Activated CD8-positive, alpha-beta memory T cell treated with anti-CD3 and anti-CD28 coated beads, Interleukin-2, amount 50 U/mL, for 48 hours (primary cell): ENCODE data around the gene IL1RAPL2.

Experiments
- DNase-seq: peaks from one replicate; pipeline ENCODE4 v3.0.0-alpha.2; 2020

Gene IL1RAPL2

DNA sequence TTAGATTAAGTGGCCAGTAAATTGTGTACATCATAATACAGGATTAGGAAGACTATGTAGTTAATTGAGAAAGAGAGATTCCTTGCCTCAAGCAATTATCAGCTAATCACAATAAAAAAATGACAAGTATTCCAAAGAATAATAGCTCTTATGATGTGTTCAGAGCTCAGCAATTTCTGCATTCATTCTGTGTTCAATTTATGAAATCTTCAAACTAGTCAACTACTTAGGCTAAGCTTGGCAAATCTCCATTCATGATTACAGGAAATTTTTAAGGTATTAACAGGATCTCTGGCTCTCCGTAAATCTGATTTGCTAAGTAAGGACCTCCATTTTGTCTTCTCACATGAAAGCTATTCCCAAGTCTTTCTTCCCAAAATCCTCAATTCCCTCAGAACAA lies 911.4 kb downstream of the IL1RAPL2 start:
- no peak for DNase-seq

DNA sequence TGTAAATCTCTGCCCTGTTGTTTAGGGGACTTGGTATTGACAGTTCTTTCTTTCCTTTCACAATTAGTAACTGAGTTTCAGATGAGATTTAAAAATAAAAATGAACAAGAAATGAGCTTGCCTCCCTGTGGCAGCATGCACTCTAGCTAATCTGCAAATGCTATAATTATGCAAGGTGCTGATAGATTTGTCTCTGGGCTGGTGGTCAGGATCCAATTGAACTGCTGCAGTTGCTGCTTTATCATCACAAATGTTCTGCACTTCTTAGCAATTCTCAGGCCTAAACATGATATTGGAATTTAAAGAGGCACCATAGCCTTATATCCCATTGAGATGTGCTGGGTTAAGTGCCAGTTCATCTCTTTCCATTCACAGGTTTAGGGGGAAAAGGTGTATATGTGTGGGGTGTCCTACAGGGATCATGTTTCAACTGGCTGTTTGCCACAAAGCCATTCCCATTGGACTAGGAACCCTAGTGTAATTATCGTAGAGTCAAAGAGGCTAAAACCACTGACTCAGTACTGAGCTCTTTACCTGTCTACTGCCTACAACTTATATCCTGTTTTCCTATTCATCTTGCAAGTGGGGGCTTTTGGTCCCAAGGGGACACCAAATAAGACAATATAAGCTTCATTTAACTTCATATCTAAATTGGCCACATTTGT lies 914.8 kb downstream of the IL1RAPL2 start:
- no peak for DNase-seq

DNA sequence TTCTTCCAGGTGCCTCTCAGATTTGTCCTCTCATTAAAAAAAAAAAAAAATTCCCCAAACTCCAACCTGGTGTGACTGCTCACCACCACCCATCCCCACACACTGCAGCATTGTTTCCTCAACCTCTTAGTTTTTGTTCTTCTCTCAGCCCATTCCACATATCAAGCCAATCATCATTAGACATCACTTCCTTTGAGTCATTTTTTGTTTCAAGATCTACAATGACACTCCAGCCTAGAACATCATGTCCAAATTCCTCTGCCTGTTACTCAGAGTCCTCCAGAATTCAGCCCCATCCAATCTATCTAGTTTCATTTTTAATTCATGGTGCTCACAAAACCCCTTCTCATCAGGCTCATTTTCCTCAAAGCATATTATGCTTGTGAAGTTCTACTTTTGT lies 917.0 kb downstream of the IL1RAPL2 start:
- DNase-seq: no peak

DNA sequence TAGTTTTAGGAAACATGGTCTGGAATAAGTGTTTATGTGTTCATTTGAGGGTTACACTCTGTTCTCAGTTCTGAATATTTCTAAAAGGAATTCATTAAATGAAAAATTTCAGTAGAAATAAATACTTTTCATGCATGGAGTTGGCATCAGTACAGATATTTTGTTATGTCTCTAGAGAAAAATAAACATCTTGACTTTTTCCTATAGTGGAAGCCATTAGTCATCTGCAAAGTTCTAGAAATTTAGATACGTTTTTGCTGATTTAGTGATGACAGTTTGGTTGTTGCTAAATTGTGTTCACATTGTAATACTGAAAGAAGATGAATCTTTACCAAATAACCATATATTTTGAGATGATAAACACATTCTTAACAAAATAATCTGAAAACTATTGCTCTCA lies 922.7 kb downstream of the IL1RAPL2 start:
- DNase-seq: no peak

DNA sequence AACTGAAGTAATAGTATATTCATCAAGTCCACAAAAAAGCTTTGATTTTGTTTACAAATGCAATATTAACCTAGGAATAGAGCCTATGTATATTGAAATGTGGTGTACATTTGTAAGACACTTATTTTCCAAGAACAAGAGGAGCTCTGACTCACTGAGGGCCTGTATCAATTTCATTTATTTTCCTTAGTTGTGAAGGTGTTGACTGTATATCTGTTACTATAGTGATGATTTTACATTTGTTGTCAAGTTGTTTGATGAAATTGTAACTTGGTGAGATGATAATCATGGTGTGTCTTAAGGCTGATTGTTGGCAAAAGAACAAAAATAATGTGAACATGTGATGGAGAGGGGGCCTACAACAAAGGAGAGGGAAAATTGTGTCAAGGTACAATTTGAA lies 929.4 kb downstream of the IL1RAPL2 start:
- DNase-seq: no peak

DNA sequence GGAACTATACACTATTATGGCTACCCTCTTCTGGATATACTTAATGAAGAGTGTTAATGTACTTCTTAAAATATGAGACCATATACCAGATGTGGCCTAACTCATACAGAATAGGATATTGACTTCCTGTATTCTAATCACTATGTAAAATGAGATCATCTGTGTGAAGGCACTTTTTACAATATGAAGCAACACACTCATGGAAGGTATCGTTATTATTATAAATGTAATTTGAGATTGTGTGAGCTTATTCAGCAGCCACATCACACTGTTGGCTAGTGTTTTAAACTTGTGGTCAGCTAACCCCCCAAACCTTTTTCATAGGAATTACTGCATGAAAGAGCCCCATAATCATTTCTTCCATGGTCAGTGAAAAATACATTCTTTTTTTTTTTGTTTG lies 936.3 kb downstream of the IL1RAPL2 start:
- DNase-seq: no peak

DNA sequence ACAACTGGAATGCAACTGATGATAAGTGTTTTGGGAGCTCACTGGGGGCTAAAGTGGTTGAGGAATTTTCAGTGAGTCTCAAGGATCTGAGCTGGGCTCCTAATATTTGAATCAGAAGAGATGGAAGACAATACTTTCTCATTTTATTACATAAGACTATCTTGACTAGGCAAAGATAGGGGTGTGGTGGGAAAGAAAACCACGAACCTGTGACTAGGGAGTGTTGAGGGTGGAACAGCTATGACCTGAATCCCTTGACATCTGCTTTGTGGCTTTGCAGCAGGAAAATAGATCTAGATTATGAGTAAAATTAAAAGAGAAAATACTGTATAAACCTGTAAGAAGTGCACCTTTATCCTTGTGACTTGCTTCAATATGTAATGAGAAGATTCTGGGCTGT lies 949.6 kb downstream of the IL1RAPL2 start:
- no peak for DNase-seq

DNA sequence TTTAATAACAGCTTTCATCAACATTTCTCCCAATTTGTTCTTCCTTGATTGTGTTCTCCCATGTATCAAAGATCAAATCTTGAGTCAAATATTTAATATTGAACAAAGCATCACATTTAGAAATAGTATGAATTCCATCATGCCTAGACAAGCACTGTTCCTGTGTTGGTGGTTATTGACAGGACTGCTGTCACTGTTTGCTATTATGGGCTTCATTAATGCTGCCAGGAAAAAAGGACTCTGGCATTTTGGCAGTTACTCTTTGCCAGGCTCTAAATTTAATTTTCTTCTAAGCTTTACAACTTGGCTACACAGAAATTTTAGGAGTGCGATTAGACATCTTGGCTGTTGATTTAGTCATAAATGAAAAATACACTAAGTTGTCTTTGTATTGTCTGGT lies 960.4 kb downstream of the IL1RAPL2 start:
- no peak for DNase-seq

DNA sequence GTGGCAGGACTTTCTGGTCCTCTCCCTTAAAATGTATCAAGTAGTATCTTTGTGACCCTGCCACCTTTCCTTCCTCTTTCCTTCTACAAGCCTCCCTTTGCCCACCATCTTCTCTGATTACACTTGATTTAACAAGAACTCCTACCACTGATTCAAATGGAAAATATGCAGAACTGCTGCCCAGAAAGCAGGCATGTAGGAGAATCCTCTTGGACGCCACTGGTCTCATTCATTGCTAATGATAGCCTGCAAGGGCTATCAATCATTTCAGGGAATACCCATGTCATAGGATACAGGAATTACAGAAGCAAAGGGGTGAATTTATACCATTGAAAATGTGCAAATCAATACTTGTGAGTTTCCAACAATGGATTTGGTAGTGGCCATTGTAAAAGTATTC lies 961.8 kb downstream of the IL1RAPL2 start:
- DNase-seq: no peak

DNA sequence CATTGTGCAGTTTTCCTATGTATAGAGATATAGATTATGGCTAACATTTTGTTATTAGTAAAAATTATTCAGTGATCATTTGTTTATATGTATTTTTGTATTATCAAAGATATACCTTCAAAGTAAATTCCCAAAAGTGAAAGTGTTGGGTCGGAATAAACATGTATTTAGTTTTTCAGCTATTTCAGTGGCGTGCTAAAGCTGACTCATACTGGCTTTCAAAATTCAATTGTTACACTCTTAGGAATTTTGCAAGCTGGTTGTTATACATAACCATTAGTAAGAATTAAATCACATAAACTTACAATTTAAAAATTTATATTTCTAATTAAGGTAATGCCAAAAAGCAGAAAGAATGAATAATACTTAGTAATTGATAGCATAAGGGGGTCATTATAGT lies 968.0 kb downstream of the IL1RAPL2 start:
- DNase-seq: no peak

DNA sequence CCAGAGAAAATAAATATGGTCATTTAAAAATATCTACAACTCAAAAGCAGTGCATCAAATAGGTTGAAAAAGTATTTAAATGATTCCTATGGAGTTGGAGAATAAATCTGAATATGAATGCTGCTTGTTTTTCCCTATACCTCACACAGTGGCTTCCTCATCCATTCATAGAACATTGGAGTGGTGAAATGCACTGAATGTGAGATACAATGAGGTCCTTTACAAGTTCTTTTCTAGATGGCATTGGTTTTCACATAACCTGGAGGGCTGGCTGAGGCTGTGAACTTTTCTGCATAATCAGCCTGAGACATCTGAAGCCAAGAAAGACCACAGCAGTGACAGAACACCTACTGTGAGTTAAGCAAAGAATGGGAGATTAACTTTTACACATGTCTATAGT lies 977.3 kb downstream of the IL1RAPL2 start:
- no peak for DNase-seq

DNA sequence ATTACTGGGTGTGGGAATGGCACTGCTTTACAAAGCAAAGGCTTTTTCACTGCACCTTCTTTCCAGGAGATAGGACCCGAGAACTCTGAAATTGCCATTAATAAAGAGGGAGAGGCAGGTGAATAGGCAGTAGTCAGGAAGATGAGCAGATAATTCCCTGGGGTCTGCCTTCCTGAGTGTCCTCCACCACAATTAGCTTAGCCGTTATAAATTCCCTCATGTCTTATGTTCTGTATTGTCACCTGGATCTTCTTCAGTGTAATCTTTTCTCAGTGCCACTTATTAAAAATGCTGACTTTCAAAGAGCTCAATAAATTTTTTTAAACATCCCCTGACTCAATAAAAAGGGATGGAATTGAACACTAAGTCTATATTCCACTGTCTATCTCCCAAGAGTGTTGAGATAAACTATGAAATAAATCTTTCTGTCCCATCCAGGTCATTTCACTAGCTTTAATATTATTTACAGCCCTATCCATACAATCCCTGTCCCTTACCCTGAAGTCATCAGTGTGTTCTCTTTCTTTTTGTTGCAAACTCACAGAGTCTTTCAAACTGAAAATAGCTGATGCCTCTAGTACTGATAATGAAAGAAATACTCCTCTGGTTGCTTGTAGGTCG lies 984.2 kb downstream of the IL1RAPL2 start:
- no peak for DNase-seq

DNA sequence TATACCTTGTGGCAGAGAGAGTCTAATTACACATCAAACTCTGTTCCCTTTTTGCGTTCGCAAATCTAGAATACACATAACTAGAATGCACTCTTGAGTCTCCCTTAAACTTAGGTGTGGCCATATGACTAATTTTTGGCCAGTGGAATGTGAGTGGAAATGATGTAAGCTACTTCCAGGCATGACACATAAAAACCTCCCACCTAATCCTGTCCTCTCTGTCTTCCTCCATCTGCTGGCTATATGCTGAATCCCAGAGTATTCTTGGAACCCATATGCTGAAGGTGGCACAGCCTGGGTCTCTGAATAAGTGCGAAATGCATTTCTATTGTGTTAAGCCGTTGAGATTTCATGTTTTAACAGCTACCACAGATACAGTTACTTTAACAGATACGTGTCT lies 986.4 kb downstream of the IL1RAPL2 start:
- DNase-seq: no peak

DNA sequence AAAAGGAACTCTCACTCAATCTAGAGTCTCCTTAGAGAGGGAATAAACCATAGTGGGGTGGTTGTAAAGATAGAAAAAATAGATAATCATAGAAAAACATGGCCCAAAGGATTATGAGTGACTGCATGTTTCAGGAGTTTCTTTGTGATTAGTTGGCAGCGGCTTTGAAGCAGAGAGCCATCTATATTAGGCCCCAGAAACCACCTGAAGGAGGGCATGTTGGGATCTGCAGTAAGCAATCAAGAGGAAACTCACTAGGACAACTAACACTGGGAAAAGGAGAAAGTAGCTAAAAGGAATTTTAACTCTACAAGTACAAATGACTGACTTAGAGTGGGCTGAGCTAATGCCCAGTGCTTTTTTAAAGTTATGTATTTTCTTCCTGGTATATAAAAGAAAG lies 987.1 kb downstream of the IL1RAPL2 start:
- no peak for DNase-seq

DNA sequence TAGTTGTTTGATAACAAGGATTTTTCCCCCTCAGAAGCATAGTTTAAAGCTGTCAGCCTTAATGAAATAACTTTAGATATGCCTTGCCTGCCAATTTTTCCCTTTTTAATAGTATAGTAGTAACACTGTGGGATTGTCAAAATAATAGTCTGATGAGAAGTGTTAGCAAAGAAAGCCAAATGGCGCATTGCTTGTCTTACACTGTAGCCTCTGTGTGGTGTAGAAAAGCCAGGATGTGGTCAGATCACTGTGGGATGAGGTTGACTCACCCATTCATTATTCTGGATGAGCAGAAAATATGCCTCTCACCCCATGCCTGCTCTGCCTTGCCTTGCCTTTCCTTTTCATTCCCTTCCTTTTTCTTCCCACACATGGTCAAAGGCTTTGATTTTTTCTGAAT lies 998.5 kb downstream of the IL1RAPL2 start:
- DNase-seq: no peak

DNA sequence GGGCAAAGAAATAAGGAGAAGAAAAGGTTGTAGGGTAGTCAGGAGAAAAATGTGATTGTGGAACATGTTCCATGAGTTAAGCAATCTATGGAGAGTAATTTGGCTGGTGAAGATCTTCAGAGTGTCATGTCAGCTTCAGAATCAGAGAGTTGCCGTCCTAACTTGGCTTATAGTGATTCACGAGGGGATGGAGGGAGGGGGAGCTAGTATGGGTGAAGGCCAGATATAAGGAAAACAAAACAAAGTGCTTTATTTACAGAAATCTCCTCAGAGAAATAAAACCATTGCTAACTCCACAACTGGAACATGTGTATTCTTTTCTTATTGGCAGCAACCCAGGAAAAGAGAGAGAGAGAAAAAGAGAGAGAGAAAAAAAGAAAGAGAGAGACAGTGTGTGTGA lies 999.9 kb downstream of the IL1RAPL2 start:
- no peak for DNase-seq

DNA sequence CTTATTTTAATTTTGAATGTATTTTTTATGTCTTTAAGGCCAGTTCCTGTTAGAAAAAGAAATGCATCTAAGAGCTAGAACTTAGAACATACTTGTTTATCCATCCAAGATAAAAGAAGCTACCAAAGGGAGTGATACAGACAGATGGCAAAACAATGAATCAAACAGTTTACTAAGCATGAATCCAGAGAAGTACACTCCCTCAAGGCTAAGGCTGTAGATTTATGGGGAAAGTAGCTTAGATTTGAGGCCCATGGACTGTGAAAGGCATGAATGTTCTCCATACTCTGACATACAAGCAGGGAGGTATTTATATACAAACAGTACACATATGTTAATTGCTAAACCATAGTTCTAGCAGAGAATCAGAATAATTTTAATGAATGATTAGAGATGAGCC lies 1001.1 kb downstream of the IL1RAPL2 start:
- no peak for DNase-seq

DNA sequence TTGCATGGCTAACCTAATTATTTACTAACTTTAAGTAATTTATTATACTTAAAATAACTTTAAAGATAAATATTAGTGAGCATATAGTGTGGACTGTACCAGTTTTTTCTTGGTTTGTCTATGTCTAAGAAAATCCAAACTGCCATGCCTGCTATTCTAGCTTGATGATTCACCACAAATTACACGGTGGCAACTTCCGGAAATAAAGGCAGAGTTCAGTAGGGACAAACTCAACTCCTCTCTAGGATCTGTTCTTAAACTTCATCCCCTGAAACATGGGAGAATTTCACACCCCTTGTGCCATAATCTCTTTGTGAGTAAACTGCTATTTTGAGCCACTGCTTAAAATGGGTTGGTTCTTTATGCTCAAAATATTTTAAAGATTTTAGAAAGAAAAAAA lies 1042.7 kb downstream of the IL1RAPL2 start:
- no peak for DNase-seq

DNA sequence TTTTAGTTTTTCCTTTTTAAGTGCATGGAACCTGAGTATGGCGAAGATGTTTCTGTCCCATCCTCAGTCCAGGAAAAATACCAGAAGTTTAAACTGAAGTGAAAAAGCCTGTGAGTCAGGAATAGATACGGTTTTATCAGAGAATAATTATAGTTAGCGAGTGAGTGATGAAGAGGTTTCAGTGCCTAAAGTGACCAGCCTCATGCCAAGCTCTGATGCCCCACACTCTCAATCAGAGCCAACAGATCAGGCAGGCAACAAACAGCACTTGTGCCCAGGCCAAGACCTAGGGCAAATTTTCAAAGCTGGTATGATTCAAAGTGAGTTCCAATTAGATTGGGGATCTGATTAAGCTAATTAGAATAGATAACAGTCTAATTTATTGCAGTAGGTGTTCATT lies 1043.5 kb downstream of the IL1RAPL2 start:
- DNase-seq: no peak

DNA sequence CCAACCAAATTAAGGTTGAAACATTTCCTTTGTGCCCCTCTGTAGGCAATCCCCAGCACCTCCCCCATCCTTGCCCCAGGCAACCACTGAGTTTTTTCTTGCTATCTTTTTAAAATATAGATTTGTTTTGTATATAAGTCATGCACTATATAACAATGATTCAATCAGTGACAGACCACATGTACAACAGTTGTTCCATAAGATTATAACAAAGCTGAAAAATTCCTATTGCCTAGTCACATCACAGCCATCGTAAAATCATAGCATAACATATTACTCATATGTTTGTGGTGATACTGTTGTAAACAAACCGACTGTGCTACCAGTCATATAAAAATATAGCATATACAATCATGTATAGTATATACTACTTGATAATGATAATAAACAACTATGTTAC lies 1044.4 kb downstream of the IL1RAPL2 start:
- DNase-seq: no peak

DNA sequence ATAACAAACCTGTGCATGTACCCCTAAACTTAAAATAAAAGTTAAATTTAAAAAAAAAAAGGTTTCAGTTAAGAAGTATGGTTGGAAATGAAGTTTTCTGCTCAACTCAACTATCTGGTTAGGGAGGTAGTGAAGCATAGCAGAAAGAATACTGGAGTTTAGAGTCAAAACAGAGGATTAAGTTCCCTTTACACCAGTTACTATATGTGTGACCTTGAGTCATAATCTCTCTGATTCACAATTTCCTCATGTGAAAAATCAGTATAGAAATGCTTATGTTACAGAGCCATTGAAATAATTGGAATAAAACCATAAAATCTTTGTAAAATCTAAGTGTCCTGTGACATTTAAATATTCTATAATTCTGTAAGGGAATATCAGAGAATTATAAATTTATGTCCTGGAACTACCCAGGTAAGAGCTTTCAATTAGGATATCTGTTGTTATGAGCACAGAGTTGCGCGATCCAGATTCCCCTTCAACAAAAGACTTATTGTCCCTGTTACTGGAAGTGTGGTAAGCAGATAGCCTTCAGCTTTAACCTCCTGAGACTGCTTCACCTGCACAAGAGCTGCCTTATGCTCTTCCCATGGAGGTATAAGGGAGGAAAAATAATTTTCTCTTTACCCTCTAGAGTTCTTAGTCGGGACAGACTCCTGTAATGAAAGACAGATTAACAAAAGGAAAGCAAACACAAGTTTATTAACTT lies 1052.5 kb downstream of the IL1RAPL2 start:
- DNase-seq: no peak

DNA sequence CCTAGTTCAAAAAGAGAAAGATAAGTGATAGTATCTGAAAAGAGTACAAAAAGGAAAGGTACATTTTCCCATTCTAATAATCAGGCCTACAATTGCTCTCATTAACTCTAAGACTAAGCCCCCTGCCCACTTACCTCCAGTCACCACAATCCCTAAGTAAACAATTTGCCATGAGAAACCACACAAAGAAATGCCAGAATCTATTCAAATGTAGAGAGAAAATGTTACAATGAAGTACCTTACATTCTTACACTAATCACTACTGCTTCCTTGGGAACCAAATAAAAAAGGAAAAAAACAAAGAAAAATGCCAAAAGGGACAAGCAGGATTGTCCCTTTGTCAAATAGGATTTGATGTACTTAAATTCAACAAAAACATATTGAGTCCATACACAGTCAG lies 1068.2 kb downstream of the IL1RAPL2 start:
- DNase-seq: no peak

DNA sequence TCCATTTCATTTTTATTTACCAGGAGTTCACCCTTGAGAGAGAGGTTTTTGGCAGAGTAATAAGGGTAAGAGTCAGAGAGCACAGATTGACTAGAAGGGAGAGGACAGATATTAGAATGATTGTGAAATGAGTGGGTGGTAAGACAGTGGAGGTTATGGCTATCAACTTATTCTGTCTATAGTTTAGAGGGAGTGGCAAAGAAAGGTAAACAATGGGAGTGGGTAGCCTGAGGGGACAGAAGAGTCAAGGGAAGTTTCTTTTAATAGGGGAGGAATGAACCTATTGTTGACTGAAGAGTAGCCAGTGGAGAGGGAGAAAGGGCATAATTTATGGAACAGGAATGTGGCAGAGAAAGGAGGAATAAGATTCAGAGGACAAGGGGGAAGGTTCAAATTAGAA lies 1069.8 kb downstream of the IL1RAPL2 start:
- no peak for DNase-seq

DNA sequence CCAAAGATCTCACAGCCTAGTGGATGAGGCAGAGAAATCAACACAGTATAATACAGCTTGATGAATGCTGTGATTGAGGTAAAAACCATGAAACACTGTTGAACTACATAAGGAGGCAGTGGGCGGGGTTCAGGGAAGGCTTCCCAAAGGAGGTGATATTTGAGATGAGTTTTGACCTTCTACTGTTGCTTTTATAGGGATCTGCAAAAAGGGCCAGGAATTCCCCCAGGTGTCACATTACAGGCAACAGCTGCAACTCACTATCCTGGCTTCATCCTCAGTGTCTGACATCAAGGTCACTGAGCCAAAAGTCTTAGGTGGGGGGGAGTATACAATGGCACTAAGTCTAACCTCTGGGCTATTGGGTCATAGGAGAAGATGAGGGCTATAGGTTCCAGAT lies 1070.7 kb downstream of the IL1RAPL2 start:
- DNase-seq: no peak
